Right renal cortex interstitium (tissue), 3 donors: ENCODE data around the gene PGM1. TPM values are rescaled to one million over a fixed set of nuclear protein-coding genes. Genes with fewer than 3 reads are reported as not detected.
"Not testable (repeated sequence)": the region's sequence is repeated elsewhere in the genome, so short reads cannot be mapped to it uniquely, and the experiment has no call there.

Source experiments
- DNase-seq, 3 donors: peaks; one replicate each; pipeline ENCODE4 v3.0.0-alpha.2; 2013; ENCODE audit warnings: low read depth in 3 of 3, low spot score in 2 of 3
- polyA plus RNA-seq, 3 donors: library from polyadenylated mRNA; unstranded; fragments of 120-200 nt; gene quantifications; one replicate each; pipeline ENCODE4 v1.2.1, GENCODE V29; 2013; ENCODE audit not compliant: insufficient read length in 3 of 3

PGM1 gene
- 10 to 100 TPM; 31.4 to 31.9 (median 31.5) TPM for polyA plus RNA-seq

GRCh38 chr1:63593303-63593885 is at the start of gene PGM1:
Gene PGM1 (plus strand): TSS chr1:63593411. CDS start chr1:63593489, 78 bp downstream.
- DNase-seq = peak in 2 of 3 donors; percentile 59 to 61

- no peak for DNase-seq
Measured at GRCh38 chr1:63545780-63546179, 47.4 kb upstream of the PGM1 start.

GRCh38 chr1:63547621-63548294 is 45.5 kb upstream of the PGM1 start:
- no peak for DNase-seq

- DNase-seq = no peak
Measured at GRCh38 chr1:63548303-63548702, 44.9 kb upstream of the PGM1 start.

GRCh38 chr1:63548877-63549276 is 44.3 kb upstream of the PGM1 start:
- no peak for DNase-seq

GRCh38 chr1:63555480-63555879 is 37.7 kb upstream of the PGM1 start:
- no peak for DNase-seq

GRCh38 chr1:63557365-63557987 is 35.7 kb upstream of the PGM1 start:
- no peak for DNase-seq

GRCh38 chr1:63559357-63559756 is 33.9 kb upstream of the PGM1 start:
- no peak for DNase-seq

GRCh38 chr1:63563745-63564144 is 29.5 kb upstream of the PGM1 start:
- no peak for DNase-seq

- no peak for DNase-seq
Measured at GRCh38 chr1:63569068-63569467, 24.1 kb upstream of the PGM1 start.

- DNase-seq = no peak
Measured at GRCh38 chr1:63569640-63570316, 23.4 kb upstream of the PGM1 start.

GRCh38 chr1:63572686-63573085 is 20.5 kb upstream of the PGM1 start:
- not testable (repeated sequence) for DNase-seq

- DNase-seq = not testable (repeated sequence)
Measured at GRCh38 chr1:63574203-63574796, 18.9 kb upstream of the PGM1 start.

GRCh38 chr1:63575340-63575826 is 17.8 kb upstream of the PGM1 start:
- DNase-seq = no peak

- not testable (repeated sequence) for DNase-seq
Measured at GRCh38 chr1:63586326-63586725, 6.9 kb upstream of the PGM1 start.

- no peak for DNase-seq
Measured at GRCh38 chr1:63590166-63590560, 3.0 kb upstream of the PGM1 start.

GRCh38 chr1:63592536-63593302 is 492 bp upstream of the PGM1 start:
- DNase-seq = peak in 1 of 3 donors; percentile 12

GRCh38 chr1:63593886-63594605 is 835 bp downstream of the PGM1 start:
- peak in 1 of 3 donors; percentile 29 for DNase-seq

GRCh38 chr1:63595435-63595834 is 2.2 kb downstream of the PGM1 start:
- no peak for DNase-seq
